Muscle layer of duodenum (tissue), 2 donors: ENCODE data around the gene B9D1.

Source experiments
- H3K27ac ChIP-seq: one replicate; pipeline ENCODE4 v1.7.0; 2013; ENCODE audit warnings: mild to moderate bottlenecking, low read length
- H3K27me3 ChIP-seq: one replicate; pipeline ENCODE4 v1.7.0; 2013; ENCODE audit warnings: low read depth, mild to moderate bottlenecking, control low read depth, low read length
- H3K36me3 ChIP-seq, 2 donors: one replicate each; pipeline ENCODE4 v1.7.0; 2013; ENCODE audit warnings: low read length in 2 of 2, control low read depth in 1 of 2, mild to moderate bottlenecking in 1 of 2; ENCODE audit not compliant: insufficient read depth in 2 of 2, control insufficient read depth in 1 of 2
- H3K4me1 ChIP-seq, 2 donors: one replicate each; pipeline ENCODE4 v1.7.0; 2013; ENCODE audit warnings: low read length in 2 of 2, mild to moderate bottlenecking in 2 of 2, control low read depth in 1 of 2, moderate library complexity in 1 of 2; ENCODE audit not compliant: insufficient read depth in 2 of 2, control insufficient read depth in 1 of 2
- H3K4me3 ChIP-seq, 2 donors: one replicate each; pipeline ENCODE4 v1.7.0; 2013; ENCODE audit warnings: low read length in 2 of 2, low read depth in 1 of 2, mild to moderate bottlenecking in 1 of 2
- H3K9me3 ChIP-seq, 2 donors: one replicate each; pipeline ENCODE4 v1.7.0; 2013; ENCODE audit warnings: low read length in 2 of 2, control low read depth in 1 of 2, mild to moderate bottlenecking in 1 of 2; ENCODE audit not compliant: control insufficient read depth in 1 of 2
- donor health status: healthy.

Gene B9D1

GRCh38 chr17:19311016-19311415, 51.5 kb downstream of the B9D1 start:
- H3K27ac ChIP-seq: no peak overlapping the region
- no peaks in the 10 kb centered on the region for H3K27me3 ChIP-seq
- H3K9me3 ChIP-seq: no peaks in the 10 kb centered on the region
- no peak overlapping the region for H3K4me3 ChIP-seq
- H3K36me3 ChIP-seq: peaks cover 16 to 26% of the 10 kb centered on the region in 2 donors
- peaks cover 0 to 8% of the 10 kb centered on the region in 2 donors for H3K4me1 ChIP-seq

GRCh38 chr17:19310151-19310550, 52.4 kb downstream of the B9D1 start:
- Histone ChIP-seq H3K27me3 (no peaks in the 10 kb centered on the region), H3K36me3 (peaks cover 12 to 26% of the 10 kb centered on the region in 2 donors), H3K27ac (no peak overlapping the region), H3K4me3 (no peak overlapping the region), H3K9me3 (no peaks in the 10 kb centered on the region), H3K4me1 (peaks cover 0 to 16% of the 10 kb centered on the region in 2 donors)

GRCh38 chr17:19309701-19310100, 52.8 kb downstream of the B9D1 start:
- H3K27ac ChIP-seq: no peak overlapping the region
- no peaks in the 10 kb centered on the region for H3K27me3 ChIP-seq
- peaks cover 12 to 25% of the 10 kb centered on the region in 2 donors for H3K36me3 ChIP-seq
- H3K9me3 ChIP-seq: no peaks in the 10 kb centered on the region
- H3K4me1 ChIP-seq: peaks cover 0 to 21% of the 10 kb centered on the region in 2 donors
- no peak overlapping the region for H3K4me3 ChIP-seq

- H3K9me3 ChIP-seq: no peaks in the 10 kb centered on the region
- H3K27me3 ChIP-seq: no peaks in the 10 kb centered on the region
- no peak overlapping the region for H3K27ac ChIP-seq
- peaks cover 11 to 21% of the 10 kb centered on the region in 2 donors for H3K36me3 ChIP-seq
- H3K4me1 ChIP-seq: peaks cover 6 to 21% of the 10 kb centered on the region in 2 donors
- H3K4me3 ChIP-seq: no peak overlapping the region
Observed at GRCh38 chr17:19308398-19308797, 54.1 kb downstream of the B9D1 start.

- no peaks in the 10 kb centered on the region for H3K9me3 ChIP-seq
- H3K36me3 ChIP-seq: peaks cover 8 to 12% of the 10 kb centered on the region in 2 donors
- no peak overlapping the region for H3K4me3 ChIP-seq
- H3K27ac ChIP-seq: no peak overlapping the region
- no peaks in the 10 kb centered on the region for H3K27me3 ChIP-seq
- peaks cover 6 to 21% of the 10 kb centered on the region in 2 donors for H3K4me1 ChIP-seq
Observed at GRCh38 chr17:19307521-19307920, 55.0 kb downstream of the B9D1 start.

- peaks cover 0 to 4% of the 10 kb centered on the region in 2 donors for H3K36me3 ChIP-seq
- no peaks in the 10 kb centered on the region for H3K27me3 ChIP-seq
- H3K9me3 ChIP-seq: no peaks in the 10 kb centered on the region
- H3K4me3 ChIP-seq: no peak overlapping the region
- peaks cover 6 to 21% of the 10 kb centered on the region in 2 donors for H3K4me1 ChIP-seq
- no peak overlapping the region for H3K27ac ChIP-seq
Observed at GRCh38 chr17:19306160-19307111, 56.1 kb downstream of the B9D1 start.

GRCh38 chr17:19305761-19306159, 56.8 kb downstream of the B9D1 start:
- H3K27me3 ChIP-seq: no peaks in the 10 kb centered on the region
- no peaks in the 10 kb centered on the region for H3K9me3 ChIP-seq
- H3K36me3 ChIP-seq: peaks cover 0 to 4% of the 10 kb centered on the region in 2 donors
- peaks cover 6 to 21% of the 10 kb centered on the region in 2 donors for H3K4me1 ChIP-seq
- no peak overlapping the region for H3K4me3 ChIP-seq
- no peak overlapping the region for H3K27ac ChIP-seq

GRCh38 chr17:19305256-19305655, 57.3 kb downstream of the B9D1 start:
- Histone ChIP-seq H3K27me3 (no peaks in the 10 kb centered on the region), H3K9me3 (no peaks in the 10 kb centered on the region), H3K36me3 (peaks cover 0 to 4% of the 10 kb centered on the region in 2 donors), H3K4me3 (no peak overlapping the region), H3K27ac (no peak overlapping the region), H3K4me1 (peaks cover 6 to 21% of the 10 kb centered on the region in 2 donors)

- Histone ChIP-seq H3K4me1 (peaks cover 6 to 21% of the 10 kb centered on the region in 2 donors), H3K36me3 (peaks cover 0 to 3% of the 10 kb centered on the region in 2 donors), H3K27me3 (no peaks in the 10 kb centered on the region), H3K9me3 (no peaks in the 10 kb centered on the region), H3K4me3 (no peak overlapping the region), H3K27ac (no peak overlapping the region)
Observed at GRCh38 chr17:19304751-19305150, 57.8 kb downstream of the B9D1 start.

GRCh38 chr17:19304209-19304608, 58.3 kb downstream of the B9D1 start:
- no peaks in the 10 kb centered on the region for H3K27me3 ChIP-seq
- H3K27ac ChIP-seq: no peak overlapping the region
- no peaks in the 10 kb centered on the region for H3K9me3 ChIP-seq
- H3K4me1 ChIP-seq: peaks cover 6 to 24% of the 10 kb centered on the region in 2 donors
- H3K36me3 ChIP-seq: no peaks in the 10 kb centered on the region
- H3K4me3 ChIP-seq: no peak overlapping the region

GRCh38 chr17:19303367-19303776, 59.2 kb downstream of the B9D1 start:
- no peaks in the 10 kb centered on the region for H3K27me3 ChIP-seq
- no peak overlapping the region for H3K4me3 ChIP-seq
- H3K27ac ChIP-seq: no peak overlapping the region
- peaks cover 6 to 33% of the 10 kb centered on the region in 2 donors for H3K4me1 ChIP-seq
- no peaks in the 10 kb centered on the region for H3K36me3 ChIP-seq
- H3K9me3 ChIP-seq: no peaks in the 10 kb centered on the region
